GM18951 (cell line): ENCODE results near the gene BHLHE41.

ENCODE experiments used
- POLR2A ChIP-seq: IDR thresholded peaks from 4 replicates; pipeline ENCODE4 v1.6.1; 2011; ENCODE audit warnings: mild to moderate bottlenecking; ENCODE audit not compliant: insufficient read length, insufficient read depth; ENCODE audit errors: extremely low read depth
- in situ Hi-C: fragments of 300-500 bp; cut with MboI; formaldehyde crosslinking; loops from one replicate; pipeline ENCODE4 v1.12.0; 2022; ENCODE audit warnings: low sequenced_read_pairs, mixed read lengths, inconsistent platforms; ENCODE audit not compliant: unreplicated experiment

The BHLHE41 gene

DNA sequence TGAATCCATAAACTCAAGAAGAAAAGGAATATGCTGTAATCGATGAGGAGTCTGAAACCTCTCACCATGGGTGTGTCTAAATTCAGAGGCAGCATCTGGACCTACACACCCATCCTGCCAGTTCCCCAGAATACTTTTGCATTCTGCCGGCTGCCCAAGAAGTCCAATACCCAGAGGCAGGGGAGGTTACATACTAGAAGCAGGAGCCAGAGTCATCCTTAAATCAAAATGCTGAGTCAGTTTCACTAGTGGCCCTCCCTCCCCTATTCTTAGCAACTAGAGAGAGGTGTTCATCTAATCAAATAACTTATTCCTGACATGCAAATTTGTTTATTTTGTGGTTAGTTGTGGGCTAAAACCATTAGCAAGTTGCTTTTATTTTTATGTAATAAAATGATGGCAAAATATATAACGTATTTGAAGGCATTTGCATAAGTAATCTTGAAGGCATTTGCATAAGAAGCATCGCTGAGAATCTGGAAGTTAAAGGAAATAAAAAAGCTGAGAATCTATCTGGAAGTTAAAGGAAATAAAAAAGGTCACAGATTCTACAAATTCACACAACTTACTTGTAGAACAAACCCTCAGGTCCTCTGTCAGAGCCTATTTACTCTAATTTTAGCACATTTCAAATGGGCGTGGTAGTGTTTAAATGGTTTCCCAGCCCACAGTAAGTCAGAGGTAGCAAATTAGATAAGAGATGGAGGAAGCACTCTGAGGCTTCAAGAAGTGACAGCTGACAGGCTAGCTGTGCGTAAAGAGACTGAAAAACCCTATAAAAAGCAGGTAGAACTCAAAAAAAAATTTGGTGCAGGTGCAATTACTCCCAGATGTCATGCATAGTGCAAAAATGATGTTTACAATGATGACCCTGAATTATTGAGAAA, 7.8 kb downstream of the BHLHE41 start:
- in situ Hi-C loops, result no loop called here
- no peak for TF ChIP-seq POLR2A

DNA sequence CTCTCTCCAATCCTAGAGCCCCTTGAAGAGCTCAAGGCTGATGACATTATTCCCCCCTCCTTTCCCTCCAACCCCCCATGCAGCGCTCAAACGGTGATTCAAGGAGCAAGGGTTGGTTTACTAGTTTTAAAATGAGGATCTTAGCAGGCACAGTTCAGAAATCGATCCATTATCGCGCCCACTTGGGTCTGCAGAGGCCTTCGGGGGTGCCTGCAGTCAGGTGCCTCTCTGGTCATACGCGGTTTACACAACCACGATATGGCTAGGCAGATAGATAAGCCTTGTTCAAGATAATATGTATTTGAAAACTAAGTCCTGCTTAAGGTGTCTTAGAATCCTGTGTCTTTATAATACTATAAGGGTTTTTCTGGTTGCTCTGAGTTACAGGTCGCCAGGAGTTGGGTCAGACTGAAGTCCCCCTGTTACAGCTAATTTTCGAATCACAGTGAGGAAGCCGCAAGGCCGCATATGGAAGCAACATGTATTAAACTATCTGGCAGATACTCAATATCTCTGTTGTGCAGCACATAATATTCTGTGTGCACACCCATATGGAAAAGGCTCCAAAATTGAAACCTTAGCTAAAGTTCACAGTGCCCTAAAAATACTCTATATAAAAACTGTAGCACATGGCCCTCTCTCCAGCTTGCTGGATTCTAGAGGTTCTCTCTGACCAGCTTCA, 10.0 kb downstream of the BHLHE41 start:
- no peak for TF ChIP-seq POLR2A
- in situ Hi-C loops, result no loop called here

DNA sequence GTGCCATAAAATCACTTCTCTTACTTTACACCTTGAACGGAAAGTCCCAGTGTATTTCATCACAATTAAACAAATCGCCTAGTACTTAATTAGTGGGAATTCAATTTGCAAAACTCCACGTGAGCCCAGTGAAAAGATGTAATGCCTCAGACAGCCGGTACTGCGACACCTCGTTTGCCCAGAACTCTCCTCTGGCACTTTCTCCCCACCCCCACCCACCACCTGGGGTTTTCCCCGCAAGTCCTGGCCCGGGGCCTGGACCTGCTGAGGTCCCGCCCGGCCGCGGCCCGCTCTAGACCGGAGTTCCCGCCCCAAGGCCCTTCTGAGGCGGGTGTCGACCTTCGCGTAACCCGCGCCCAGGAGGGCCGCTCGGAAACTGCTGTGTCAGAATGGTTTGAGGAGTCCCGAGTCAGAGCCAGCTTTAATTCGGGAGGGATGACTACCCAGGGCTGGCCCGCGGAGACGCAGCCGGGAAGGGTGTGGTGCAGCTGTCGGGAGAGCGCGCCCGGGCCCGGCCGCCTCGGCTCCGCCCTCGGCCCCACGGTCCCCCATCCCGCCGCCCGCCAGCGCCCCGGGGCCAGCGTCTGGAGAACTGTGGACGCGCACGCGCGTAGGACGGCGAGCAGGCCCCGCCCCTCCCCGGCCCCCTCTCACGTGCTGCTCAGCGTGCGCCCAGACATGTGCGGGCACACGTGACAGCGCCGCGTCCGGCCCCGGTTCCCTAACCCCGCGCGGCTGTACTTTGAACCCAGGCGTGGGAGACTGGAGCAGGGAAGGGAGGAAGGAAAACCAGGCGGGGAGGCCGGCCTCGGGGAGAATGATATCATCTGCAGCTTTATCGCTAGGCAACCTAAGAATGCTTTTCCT, 10.8 kb downstream of the BHLHE41 start:
- in situ Hi-C loops, result no loop called here
- peak; percentile 78 for TF ChIP-seq POLR2A

DNA sequence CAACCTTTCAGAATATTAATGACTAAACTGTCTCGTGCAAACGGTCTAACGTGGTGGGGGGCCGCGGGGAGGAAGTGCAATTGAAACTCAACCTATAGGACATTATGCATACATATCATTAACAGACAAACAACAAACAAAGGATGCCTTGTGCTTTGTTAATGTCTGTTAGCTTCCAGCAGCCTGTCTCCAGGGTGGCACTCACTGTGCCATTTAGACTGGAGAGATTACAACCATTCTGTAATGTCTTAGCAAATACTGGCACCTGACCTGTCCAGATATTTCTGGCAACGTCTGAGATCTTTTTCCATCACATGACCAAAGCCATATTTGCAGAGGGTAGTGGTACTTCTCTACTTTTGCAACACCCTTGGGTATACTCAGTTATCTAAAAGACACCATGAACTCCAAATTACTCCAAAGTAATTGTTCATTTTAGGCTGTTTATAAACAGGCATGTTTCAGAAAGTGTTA, 11.6 kb downstream of the BHLHE41 start:
- in situ Hi-C loops, result no loop called here

DNA sequence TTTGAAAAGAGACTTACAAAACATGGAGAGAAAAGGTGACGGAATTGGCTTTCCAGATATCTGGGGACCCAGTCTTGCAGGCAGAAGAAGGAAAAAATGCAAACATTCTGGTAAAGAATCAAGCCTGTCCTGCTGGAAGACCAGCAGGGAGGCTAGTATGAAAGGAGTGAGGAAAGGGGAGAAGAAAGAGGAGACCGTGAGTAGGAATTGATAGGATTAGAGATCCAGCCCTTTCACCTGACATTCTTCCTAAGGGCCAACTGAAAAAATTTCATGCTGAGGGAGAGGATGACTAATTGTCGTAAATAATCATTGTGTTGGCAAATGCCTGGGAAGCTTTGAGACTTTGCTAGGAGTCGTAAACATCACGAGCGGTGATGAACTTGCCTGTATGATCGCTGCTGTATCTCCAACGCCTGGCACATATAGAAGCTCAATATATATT, 12.1 kb downstream of the BHLHE41 start:
- no peak for TF ChIP-seq POLR2A
- in situ Hi-C loops, result no loop called here

More for the DNA sequence above, 11.6 kb downstream of the BHLHE41 start:
- TF ChIP-seq POLR2A, result no peak

DNA sequence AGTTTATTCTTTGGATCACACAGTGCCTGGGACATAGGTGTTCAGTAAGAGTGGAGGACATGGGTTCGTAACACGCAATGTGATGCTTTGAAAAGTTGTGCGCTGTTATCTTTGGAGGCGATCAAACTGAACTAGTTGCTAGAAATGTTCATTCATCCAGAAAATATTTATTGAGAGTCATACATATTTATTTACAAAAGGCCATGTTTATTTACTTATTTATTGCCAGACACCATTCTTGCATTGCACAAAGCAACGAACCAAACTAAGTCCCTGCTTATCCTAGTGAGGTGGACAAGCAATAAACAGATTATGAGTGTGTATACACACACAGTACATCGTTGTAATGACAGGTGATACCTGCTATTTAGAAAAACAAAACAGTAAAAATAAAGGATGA, 12.6 kb downstream of the BHLHE41 start:
- in situ Hi-C loops, result no loop called here
- no peak for TF ChIP-seq POLR2A

DNA sequence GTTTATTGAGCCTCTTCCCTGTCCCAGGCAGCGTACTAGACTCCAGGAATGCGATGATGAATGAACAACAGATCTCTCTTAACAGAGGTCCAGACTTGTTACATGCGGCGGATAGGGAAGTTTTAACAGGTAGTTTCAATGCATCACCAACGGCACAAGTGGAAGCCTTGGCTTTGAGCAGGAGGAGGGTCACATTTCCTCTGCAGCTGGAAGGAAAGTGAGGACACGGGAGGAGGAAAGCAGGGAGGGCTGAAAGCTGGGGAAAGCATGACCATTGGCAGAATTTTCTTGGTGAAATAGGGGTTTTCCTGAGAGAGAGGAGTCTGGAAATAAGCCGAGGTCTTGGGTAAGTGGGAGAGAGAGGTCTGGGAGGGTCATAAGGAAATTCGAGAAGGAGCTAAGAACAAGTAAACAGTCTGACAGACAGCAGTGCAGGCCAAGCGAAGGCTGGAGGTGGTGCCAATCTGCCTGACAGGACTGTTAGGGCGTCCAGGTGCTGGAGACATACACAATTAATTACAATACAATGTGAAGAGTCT, 15.4 kb downstream of the BHLHE41 start:
- in situ Hi-C loops, result no loop called here
- TF ChIP-seq POLR2A, result no peak

DNA sequence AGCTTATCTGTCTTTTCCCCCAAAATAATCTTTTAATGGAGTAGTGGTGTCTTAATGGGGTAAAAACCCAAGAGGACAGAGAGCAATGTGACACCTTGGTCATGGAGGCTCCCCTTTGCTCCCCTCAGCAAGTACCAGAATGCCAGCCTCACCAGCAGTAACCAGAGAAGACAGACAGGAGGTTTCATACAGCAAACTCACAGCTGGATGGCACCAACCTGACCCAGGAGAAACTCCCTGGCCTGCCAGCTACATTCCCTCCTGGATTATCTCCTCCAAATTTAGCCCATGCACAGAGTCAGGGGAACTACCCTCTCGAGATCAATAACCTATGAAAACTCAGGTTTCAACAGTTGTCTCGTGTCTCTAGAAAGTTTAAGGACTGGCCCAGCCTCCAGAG, 15.9 kb downstream of the BHLHE41 start:
- in situ Hi-C loops, result no loop called here
- no peak for TF ChIP-seq POLR2A

DNA sequence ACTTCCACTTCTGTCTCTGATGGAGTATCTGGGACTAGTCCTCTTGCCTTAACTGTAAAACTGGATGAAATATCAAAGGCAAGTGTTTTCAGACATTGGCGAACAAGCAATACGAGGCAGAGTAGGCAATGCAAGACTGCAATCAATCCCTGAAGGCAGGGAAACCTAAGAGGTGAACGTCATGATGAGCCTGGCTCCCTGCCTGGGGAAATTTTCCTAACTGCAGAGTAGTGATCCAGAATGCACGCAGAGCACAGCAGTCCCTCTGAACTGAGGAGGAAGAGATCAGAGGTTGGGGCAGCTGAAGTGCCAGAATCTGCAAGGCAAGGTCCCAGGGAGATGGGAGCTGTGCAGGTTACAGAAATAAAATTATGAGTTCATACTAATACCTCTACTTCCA, 18.5 kb downstream of the BHLHE41 start:
- no peak for TF ChIP-seq POLR2A
- in situ Hi-C loops, result no loop called here

DNA sequence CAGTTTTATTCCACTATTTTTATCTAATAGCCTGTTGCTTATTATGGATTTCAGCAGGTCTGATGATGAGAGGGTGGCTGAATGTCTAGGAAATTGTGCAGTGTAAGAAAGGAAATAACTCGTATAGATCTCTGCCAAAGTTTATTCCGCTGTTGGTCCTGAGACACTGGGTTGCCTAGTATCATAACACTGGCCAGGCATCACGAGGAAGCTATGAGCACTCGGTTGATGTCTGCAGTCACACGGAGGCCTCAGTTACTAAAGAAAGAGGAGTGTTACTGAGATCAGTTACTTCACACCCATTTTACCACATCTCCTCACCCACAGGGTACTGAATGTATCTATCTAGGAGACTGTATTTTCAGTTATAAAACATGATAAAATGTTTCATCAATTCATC, 21.9 kb downstream of the BHLHE41 start:
- TF ChIP-seq POLR2A, result no peak
- in situ Hi-C loops, result no loop called here

DNA sequence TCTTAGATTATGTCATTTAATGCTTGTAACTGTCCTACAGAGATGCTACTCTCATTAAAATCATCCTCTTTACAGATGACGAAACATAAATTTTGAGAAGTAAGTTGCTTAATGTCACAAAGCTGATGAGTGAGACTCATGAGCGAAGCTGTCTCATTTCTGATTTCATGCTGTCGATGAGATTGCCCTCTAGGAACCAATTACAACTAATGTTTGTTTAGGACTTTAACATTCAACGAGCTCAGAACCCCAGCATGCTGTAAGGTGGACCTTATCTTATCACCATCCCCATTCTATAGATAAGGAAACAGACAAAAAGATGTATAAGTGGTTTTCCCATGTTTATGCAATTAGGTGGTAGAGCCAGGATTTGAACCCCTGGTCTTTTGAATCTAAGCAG, 23.1 kb downstream of the BHLHE41 start:
- in situ Hi-C loops, result no loop called here
- TF ChIP-seq POLR2A, result no peak

DNA sequence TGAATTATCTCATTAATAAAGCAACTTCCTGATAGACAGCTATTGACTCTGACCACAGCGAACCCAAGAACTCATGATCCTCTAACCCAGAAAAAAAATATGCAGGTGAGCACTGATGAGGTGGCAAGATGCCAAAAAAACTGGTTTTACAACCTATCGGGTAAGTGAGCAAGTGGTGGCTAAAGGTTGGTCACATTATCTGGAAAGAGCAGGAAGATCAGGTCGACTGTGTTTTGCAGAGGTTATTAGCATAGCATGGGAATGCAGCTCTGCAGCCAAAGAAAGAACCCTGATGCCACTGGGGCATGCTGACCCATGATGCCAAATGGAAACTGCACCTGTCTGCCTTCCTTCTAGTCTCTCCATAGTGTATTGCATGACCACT, 23.5 kb downstream of the BHLHE41 start:
- in situ Hi-C loops, result no loop called here
- TF ChIP-seq POLR2A, result no peak

DNA sequence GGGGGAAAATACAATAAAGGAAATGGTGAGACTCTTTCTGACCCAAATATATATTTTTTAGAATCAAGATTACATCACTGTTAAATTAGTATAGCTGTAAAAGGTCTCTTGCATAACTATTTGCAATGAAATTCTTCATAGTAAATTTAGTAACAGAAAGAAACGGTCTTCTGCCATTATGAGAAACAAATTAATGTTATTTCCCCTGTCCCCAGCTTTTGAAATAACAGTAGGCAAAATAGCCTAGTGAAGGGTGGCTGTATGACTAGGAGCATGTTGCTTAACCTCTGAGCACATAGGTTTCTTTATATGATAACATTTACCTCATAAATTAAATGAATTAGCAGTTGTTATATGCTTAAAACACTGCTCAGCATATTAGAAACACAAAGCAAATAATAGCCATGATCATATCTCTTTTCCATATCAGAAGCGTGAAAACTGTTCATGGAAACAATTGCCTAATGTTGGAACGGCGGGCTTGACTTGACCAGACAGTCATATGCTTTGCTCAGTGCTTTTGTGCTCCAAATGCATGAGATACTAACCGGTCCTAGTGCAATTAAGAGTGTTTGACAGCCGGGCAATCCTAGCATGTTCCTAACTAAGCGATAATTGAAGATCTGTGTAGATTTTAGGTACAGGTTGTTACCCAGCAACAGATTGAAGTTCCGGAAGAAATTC, 24.0 kb downstream of the BHLHE41 start:
- in situ Hi-C loops, result no loop called here
- TF ChIP-seq POLR2A, result no peak
